Medulla oblongata (tissue), 1 donor: ENCODE results near the gene ENPP4.
"Not testable (repeated sequence)": the region's sequence is repeated elsewhere in the genome, so short reads cannot be mapped to it uniquely, and the experiment has no call there.

Source experiments
- DNase-seq: peaks from one replicate; pipeline ENCODE4 v3.0.0-alpha.2; 2015; ENCODE audit errors: extremely low spot score

ENPP4 gene, protein sequence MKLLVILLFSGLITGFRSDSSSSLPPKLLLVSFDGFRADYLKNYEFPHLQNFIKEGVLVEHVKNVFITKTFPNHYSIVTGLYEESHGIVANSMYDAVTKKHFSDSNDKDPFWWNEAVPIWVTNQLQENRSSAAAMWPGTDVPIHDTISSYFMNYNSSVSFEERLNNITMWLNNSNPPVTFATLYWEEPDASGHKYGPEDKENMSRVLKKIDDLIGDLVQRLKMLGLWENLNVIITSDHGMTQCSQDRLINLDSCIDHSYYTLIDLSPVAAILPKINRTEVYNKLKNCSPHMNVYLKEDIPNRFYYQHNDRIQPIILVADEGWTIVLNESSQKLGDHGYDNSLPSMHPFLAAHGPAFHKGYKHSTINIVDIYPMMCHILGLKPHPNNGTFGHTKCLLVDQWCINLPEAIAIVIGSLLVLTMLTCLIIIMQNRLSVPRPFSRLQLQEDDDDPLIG

DNA sequence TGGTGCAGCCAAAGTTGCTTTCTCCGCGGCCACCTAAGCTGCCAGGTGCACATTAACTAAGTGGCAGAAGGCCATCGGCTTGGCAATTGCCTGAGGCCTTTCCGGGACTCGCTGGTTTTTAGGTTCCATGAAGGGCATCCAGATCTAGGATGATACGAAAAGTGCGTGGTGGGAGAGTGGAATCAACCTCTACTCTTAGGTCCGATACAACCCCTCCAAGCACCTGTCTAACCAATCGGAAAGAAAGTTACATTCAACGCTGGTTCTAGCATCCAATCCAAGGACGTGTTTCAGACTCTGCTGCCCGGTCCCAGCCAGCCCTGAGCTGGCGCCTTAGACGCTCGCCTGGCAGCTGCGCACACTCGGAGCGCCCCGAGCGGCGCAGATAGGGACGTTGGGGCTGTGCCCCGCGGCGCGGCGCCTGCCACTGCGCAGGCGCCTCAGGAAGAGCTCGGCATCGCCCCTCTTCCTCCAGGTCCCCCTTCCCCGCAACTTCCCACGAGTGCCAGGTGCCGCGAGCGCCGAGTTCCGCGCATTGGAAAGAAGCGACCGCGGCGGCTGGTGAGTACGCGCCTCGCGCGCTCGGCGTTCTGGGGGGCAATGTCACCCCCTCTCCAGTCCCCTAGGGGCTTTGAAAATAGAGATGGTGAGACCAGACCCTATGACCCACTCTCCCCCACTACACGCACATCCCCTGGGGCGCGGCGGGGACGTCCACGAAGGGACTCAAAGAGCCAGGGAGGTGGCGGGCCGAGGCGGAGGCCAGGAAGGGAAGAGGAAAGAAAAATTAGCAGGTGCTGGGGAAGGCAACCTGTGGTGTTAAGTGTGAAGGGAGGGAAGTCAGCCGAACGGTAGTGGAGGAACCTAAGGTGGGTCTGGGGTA is at the start of gene ENPP4:
ENPP4 (plus strand) TSS at position 361 of the 883 bp plus-strand sequence. CDS start 9,595 bp downstream, outside the sequence.
- DNase-seq: peak; percentile 98

DNA sequence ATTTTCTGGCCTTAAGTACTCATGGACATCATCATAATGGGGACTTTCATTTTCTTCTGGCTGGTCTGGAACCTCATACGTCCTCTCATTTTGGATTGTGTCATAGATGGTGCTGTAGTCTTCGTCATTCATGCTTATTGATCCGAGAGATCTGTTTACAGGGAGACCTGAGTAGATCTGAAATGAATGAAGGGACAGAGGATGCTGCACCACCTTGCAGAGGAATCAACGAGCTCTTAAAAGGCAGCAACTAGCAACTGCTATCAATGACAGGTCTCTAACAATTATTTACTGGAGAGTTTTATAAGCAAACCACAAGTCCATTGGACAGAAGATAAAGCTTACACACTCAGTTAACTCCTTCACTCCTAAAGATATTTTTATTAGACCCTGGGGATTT is 49.7 kb upstream of the ENPP4 start:
- DNase-seq: no peak

DNA sequence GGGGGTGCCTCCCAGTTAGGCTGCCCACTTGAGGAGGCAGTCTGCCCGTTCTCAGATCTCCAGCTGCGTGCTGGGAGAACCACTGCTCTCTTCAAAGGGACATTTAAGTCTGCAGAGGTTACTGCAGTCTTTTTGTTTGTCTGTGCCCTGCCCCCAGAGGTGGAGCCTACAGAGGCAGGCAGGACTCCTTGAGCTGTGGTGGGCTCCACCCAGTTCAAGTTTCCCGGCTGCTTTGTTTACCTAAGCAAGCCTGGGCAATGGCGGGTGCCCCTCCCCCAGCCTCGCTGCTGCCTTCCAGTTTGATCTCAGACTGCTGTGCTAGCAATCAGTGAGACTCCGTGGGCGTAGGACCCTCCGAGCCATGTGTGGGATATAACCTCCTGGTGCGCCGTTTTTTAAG is 44.1 kb upstream of the ENPP4 start:
- not testable (repeated sequence) for DNase-seq

DNA sequence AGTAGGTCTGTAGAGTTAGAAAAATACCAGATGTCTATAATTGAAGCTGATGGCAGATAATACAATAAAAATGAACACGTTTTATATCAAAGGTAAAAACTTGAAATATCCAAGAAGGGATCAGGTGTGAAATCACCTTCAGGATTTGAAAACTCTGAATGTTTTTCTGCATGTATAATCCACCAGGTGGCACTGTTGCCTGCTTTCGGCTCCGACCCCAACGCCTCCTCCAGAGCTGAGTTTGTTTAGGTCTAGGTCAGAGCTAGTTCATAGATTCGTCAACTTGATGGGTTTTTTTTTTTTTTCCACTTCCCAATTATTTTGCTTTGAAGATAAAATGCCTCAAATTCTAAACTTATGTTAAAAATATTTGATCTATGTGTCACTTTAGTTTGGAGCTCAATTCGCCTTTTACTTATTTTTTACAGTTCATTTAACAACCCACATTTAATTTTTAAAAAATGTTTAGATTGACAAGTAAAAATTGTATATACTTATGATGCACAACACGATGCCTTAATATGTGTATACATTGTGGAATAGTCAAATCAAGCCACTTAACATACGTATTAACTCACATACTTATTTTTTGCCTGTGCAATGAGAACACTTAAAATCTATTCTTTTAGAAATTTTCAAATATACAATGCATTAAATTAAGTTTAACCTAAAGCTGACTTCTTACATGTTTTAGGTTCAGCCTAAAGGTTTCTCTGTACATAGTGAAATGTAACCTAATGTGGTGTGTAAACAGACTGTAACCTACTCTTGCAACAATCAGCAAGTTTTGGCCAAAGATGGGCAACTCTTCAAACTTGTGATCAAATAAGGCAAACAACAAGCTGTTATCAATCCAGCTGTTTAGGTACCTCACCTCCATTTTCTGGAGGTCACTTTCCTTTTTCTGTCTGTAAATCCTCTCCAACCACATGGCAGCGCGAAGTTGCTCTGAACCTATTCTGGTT is 39.4 kb upstream of the ENPP4 start:
- DNase-seq: peak; percentile 79

- no peak for DNase-seq
Observed at GRCh38 chr6:46091080-46091478, 38.7 kb upstream of the ENPP4 start.

DNA sequence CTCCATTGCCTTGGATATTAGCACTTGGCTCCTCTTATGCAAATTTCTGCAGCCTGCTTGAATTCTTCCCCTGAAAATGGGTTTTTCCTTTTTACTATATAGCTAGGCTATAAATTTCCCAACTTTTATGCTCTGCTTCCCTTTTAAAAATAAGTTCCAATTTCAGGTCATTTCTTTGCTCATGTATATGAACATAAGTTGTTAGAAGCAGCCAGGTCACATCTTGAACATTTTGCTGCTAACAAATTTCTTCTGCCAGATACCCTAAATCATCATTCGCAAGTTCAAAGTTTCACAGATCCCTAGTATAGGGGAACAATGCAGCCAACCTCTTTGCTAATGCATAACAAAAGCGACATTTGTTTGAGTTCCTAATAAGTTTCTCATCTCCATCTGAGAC is 34.5 kb upstream of the ENPP4 start:
- no peak for DNase-seq

GRCh38 chr6:46097366-46097765 is 32.4 kb upstream of the ENPP4 start:
- no peak for DNase-seq

DNA sequence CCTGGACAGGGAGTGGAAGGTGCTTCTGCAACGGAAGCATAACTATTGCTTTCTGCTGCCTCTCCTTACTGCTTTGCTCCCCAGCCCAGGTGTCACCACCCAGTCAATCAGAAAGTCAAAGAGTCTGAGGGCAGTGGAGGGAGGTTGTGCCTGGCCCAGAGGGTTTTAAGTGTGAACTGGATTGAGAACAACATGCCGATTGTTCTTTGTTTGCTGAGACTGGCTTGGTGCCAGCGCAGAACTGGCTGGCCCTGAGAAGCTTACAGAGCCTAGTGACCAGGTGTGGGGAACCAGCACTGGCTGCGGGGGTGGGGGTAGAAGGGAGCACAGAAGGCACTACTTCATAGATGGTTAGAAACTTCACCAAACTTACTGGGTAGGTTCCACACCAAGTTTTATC is 31.1 kb upstream of the ENPP4 start:
- DNase-seq: peak; percentile 87

DNA sequence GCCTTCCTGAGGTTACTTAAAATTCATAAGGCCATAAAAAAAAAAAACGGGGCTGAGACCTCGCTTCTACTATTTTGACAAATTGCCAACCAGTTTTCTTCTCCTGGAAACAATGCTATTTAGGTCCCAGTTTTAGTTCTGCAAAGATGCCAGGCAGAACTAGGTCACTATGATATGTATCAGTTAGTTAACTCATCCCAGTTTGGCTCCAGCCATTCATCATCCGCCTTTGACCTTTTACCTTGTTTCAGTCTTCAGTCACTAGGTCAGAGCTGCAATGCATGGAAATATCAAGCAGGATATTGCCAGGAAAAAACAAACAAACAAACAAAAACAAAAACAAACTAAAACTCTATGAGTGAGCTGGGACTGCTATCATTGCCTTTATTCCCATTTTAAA is 29.8 kb upstream of the ENPP4 start:
- no peak for DNase-seq

DNA sequence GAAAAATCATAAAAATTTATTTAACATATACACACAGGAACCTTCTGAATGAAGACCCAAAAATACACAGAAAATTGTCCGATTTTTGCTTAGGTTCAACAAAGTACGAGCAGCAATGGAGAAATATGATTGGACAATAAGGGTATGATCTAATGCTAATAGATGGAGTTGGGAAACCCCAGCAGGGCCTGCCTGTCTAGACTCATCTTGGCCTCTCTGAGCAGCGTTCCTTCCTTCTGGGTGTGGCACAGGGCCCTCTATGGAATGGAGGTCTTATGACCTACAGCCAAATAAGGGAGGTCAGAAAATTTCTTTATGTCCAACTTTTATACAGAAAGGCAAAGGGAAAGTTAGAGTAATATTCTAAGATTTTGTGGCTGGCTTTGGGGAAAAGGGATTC is 27.7 kb upstream of the ENPP4 start:
- DNase-seq: no peak

GRCh38 chr6:46103441-46104115 is 26.2 kb upstream of the ENPP4 start:
- no peak for DNase-seq

- no peak for DNase-seq
Observed at GRCh38 chr6:46104209-46104608, 25.6 kb upstream of the ENPP4 start.

GRCh38 chr6:46105568-46105967 is 24.2 kb upstream of the ENPP4 start:
- no peak for DNase-seq

GRCh38 chr6:46113370-46113769 is 16.4 kb upstream of the ENPP4 start:
- no peak for DNase-seq

GRCh38 chr6:46115634-46116033 is 14.2 kb upstream of the ENPP4 start:
- DNase-seq: no peak

GRCh38 chr6:46116289-46116688 is 13.5 kb upstream of the ENPP4 start:
- no peak for DNase-seq

DNA sequence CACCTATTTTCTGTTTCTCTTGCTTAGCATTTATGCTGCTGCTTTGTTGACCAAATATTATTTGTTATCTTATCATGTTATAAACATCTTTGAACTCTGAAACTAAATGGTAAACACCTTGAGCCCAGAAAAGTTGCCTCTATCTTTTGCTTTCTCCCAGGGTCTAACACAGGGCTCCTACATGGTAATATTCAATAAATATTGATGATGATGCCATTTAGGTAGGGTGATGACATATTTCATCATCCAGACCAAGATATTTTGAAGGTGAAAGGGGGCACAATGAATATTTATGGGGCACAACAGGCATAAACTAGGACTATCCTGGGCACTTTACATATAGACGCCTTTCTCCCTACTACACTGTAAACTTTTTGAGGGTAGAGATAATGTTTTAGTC is 11.6 kb upstream of the ENPP4 start:
- DNase-seq: no peak

DNA sequence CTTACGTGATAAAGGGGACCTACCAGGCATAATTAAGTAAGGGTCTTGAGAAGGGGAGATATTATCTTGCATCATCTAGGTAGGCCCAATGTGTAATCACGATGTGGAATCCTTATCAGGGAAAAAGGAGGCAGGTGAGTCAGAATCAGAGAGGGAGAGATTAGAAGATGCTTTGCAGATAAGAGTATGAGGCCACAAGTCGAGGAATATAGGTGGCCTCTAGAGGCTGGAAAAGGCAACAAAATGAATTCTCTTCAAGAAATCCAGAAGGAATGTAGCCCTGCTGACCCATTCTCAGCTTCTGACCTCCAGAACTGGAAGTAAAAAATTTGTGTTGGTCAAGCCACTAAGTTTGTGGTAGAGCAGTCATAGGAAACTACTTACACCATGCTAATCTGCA is 11.0 kb upstream of the ENPP4 start:
- no peak for DNase-seq

DNA sequence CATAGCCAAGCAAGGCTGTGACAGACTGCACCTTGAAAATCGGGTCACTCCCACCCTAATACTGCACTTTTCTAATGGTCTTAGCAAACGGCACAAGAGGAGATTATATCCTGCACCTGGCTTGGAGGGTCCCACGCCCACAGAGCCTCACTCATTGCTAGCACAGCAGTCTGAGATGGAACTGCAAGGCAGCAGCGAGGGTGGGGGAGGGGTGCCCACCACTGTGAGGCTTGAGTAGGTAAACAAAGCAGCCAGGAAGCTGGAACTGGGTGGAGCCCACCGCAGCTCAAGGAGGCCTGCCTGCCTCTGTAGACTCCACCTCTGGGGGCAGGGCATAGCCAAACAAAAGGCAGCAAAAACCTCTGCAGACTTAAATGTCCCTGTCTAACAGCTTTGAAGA is 10.1 kb upstream of the ENPP4 start:
- not testable (repeated sequence) for DNase-seq

DNA sequence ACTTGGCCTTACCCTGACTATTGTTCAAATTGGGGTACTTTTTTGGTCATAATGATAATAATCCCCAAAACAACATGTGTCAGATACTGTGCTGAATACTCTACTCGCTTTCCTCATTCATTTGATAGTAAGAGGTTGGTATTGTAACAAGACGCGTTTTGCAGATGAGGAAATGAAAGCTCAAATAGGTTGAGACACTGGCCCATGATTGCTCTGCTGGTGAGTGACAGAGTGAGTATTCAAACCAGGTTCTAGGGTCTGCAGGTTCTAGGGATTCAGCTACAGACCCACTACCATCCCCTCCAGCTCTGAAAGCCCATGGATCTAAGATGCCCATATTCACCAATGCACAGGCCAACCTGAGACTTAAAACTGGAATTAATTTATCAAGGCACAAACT is 1.3 kb upstream of the ENPP4 start:
- peak; percentile 40 for DNase-seq

DNA sequence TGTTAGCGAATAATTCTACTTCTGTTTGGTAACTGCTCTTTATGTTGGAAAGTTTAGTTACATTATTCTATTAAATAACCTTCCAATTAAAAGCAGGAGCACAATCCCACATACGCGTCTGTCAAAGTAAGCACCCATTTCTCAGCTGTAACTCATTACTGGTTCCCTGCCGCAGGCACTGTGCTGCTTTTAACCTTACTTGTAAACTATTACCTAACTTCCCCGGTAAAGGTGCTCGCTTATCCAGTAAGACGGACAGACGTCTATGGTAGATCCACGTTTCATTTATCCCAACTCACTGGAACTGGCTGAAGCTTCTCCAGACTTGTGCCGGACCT is 529 bp upstream of the ENPP4 start:
- DNase-seq: peak; percentile 24
